WI38 (cell line): Measurements from ENCODE around the gene ZNF473.

ENCODE experiments used
- H3K4me3 ChIP-seq: 2 replicates; pipeline ENCODE4 v1.5.1; 2011; ENCODE audit warnings: low read depth, mild to moderate bottlenecking, control low read depth, low read length
- CTCF ChIP-seq: IDR thresholded peaks from 2 replicates; pipeline ENCODE4 v1.5.1; 2012; ENCODE audit warnings: low read depth, mild to moderate bottlenecking, control low read depth, low read length

ZNF473 gene

GRCh38 chr19:50025794-50026549 lies at the start of gene ZNF473:
ZNF473 (plus strand) TSS chr19:50026005; CDS start chr19:50031083, 5,078 bp downstream.
- peak within 1 kb of the TSS; percentile 99 for H3K4me3 ChIP-seq
- no peak for TF ChIP-seq CTCF

GRCh38 chr19:49976496-49976895 lies 49.3 kb upstream of the ZNF473 start:
- TF ChIP-seq CTCF = no peak
- no peak overlapping the region for H3K4me3 ChIP-seq

GRCh38 chr19:49977076-49977475 lies 48.7 kb upstream of the ZNF473 start:
- no peak for TF ChIP-seq CTCF
- no peak overlapping the region for H3K4me3 ChIP-seq

GRCh38 chr19:49977881-49978280 lies 47.9 kb upstream of the ZNF473 start:
- no peak overlapping the region for H3K4me3 ChIP-seq
- TF ChIP-seq CTCF = no peak

GRCh38 chr19:49978324-49978723 lies 47.5 kb upstream of the ZNF473 start:
- H3K4me3 ChIP-seq = no peak overlapping the region
- no peak for TF ChIP-seq CTCF

GRCh38 chr19:49981603-49982593 lies 43.9 kb upstream of the ZNF473 start:
- H3K4me3 ChIP-seq = no peak overlapping the region
- no peak for TF ChIP-seq CTCF
